ENCODE data around the gene SSTR1.

GRCh38 chr14:38211255-38211735 is 3.6 kb downstream of the SSTR1 start:
- TF ChIP-seq, protein P1, sequence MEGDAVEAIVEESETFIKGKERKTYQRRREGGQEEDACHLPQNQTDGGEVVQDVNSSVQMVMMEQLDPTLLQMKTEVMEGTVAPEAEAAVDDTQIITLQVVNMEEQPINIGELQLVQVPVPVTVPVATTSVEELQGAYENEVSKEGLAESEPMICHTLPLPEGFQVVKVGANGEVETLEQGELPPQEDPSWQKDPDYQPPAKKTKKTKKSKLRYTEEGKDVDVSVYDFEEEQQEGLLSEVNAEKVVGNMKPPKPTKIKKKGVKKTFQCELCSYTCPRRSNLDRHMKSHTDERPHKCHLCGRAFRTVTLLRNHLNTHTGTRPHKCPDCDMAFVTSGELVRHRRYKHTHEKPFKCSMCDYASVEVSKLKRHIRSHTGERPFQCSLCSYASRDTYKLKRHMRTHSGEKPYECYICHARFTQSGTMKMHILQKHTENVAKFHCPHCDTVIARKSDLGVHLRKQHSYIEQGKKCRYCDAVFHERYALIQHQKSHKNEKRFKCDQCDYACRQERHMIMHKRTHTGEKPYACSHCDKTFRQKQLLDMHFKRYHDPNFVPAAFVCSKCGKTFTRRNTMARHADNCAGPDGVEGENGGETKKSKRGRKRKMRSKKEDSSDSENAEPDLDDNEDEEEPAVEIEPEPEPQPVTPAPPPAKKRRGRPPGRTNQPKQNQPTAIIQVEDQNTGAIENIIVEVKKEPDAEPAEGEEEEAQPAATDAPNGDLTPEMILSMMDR (IDR thresholded peaks at IDR 0.05), result no peak
- TF ChIP-seq POLR2A (IDR thresholded peaks at IDR 0.05), result no peak

Measured in tibial nerve (tissue), 3 donors.